Measurements from ENCODE around the gene NLRP1. TPM values are rescaled to one million over a fixed set of nuclear protein-coding genes. Genes with fewer than 3 reads are reported as not detected.

Gene NLRP1
- total RNA-seq, 1 experiment from 2014 or later = not detected

GRCh38 chr17:5557485-5557884 is 26.8 kb downstream of the NLRP1 start:
- DNase-seq (ENCODE audit: low spot score) = no peak

DNA sequence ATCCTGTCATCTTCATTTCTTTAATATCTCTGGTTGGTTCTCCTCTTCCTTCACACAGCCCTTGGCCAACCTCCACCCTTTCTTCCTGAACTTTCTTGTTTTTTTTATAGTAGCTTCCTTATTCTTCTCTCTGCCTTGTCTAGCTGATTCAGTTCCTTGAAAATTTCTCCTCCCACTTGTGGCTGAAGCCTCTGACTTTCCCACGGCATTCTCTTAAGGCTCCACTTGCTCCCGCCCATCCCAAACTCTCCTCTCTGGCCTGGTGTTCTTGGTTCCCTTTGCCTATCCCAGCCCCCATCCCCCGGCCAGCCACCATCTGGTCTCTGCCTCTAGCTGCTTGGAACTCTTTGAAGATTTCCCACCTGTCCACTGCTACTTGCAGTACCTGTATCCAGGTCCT is 29.1 kb downstream of the NLRP1 start:
- DNase-seq (ENCODE audit: low spot score) = no peak

- no peak for DNase-seq (ENCODE audit: low spot score)
These were observed 30.8 kb downstream of the NLRP1 start for GRCh38 chr17:5553479-5553878.

GRCh38 chr17:5552841-5553240 is 31.5 kb downstream of the NLRP1 start:
- DNase-seq (ENCODE audit: low spot score) = no peak

DNA sequence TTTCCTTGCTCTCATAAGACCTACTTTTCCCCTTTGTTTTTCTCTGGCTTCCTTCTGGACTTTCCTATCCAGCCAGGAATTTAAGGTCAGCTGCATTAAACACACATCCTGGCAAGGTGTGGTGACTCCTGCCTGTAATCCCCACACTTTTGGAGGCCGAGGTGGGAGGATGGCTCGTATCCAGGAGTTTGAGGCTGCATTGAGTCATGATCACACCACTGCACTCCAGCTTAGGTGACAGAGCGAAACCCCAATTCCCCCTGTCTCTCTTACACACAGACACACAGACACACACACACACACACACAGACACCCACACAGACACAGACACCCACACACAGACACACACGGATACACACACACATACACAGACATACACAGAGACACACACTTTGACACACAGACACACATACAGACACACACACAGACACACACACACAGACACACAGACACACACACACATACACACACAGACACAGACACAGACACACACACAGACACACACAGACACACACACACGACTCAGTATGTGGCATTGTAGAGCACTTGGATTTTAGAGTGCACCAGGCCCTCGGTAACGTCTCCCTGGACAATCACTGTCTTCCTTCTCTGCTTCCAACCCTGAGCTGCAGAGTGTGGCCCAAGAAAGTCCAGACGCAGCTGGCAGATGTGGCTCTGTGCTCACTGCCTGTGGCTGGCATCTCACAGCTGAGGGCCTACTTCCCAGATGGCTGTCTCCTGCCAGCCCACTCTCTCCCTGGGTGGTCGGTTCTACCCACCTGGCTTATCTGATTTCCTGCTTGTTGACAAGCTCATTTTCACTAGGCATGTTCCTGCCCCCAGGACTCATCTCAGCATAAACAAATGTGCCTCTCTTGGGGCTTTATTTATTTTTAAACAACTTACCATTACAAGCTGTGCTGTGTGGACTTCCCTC is 39.0 kb downstream of the NLRP1 start:
- no peak for DNase-seq (ENCODE audit: low spot score)

DNA sequence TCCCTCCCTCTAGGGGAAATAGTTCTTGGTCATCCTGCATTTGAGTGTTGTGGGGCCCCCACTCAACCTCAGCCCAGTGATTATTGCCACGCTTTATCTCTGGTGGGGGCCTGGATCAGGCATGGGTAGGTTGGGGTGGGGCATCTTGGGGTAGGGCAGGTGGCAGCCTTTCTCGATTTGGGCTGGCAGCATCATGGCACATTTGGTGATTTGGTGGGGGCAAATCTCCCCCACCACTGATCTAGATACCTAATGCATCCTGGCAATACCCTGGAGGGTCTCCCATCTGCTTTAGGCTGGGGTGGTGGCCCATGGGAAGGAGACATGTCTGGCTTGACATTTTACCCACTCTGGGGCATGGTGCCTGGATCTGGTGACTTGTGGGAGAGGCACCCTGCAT is 40.2 kb downstream of the NLRP1 start:
- DNase-seq (ENCODE audit: low spot score) = no peak

DNA sequence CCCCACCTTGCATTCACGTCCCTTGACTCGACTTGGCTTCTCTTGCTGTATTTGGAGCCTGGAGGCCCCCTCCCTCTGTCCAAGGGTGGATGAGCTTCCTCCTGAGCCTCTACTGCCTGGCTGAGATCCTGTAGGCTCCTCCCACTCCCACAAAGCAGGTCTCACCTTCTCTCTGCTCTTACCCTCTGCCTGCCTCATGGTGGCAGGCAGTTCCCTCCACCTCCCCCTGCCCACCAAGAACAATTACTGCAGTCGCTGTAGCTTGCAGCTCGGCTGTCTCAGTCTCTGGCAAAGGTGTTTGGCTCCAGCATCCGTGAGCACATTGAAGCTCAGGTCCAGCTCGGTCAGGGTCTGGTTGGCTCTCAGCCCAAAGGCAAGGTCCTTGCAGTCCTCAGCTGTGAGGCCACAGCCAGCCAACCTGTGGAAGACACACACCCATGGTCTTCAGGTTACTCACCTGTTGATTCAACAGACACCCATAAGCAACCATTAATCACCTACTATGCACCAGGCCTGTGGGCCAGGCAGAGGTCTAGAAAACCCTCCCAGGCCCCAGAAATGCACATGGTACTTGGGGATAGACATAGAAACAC is 42.6 kb downstream of the NLRP1 start:
- no peak for DNase-seq (ENCODE audit: low spot score)

DNA sequence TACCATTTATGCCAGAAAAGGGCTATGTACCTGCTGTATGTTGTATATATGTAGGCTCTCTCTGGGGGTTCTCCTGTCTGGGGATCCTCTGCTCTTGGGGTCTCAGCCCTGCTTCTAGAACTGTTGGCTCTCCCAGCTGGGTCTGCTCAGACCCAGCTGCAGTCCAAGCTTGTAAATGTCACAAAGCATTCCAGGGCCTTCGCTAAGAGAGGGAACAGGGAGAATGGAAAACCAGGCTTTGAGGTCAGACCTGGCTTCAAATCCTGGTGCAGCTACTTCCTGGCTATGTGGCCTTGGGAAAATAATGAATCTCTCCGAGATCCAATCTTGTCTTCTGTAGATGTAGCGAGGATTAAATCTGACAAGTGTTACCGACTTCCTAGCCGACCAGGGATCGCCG is 44.0 kb downstream of the NLRP1 start:
- DNase-seq (ENCODE audit: low spot score) = no peak

- no peak for DNase-seq (ENCODE audit: low spot score)
These were observed 45.0 kb downstream of the NLRP1 start for GRCh38 chr17:5539286-5539685.

DNA sequence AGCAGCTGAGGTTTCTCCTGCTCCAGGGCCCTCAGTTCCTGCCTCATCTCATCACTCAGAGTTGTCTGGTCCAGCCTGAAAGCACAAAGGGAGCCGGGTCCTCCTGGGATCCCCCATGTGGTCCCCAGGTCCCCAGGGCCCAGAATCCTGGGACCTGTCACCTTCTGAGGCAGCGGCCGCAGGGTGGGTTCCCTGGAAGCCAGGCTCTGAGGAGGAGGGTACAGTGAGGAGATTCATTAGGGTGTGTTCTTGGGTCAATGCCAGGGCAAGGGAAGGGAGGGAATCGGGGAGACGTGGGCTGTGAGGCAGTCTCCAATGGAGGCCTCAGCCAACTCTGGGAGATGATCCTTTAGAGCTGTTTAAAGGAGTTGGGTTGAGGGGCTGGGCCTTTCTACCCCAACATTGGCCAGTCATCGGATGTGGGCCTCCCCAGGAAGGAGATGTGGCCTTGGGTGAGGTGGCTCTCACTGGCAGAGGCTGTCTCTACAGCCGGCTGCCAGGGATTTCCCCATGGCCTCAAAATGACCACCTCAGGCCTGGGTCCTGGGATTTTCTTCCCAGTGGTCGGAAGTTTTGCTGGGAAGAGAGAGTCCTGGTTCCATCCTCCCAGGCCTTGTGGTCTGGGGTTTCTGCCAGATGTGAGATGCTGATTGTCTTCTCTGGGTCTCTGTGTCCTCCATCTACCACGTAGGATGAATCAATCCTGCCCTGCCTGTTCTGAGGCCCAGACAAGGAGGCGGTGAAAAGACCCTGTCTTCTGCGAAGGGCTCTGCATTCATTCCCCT is 47.3 kb downstream of the NLRP1 start:
- DNase-seq (ENCODE audit: low spot score) = no peak

- DNase-seq (ENCODE audit: low spot score) = no peak
These were observed 48.9 kb downstream of the NLRP1 start for GRCh38 chr17:5535436-5535835.

DNA sequence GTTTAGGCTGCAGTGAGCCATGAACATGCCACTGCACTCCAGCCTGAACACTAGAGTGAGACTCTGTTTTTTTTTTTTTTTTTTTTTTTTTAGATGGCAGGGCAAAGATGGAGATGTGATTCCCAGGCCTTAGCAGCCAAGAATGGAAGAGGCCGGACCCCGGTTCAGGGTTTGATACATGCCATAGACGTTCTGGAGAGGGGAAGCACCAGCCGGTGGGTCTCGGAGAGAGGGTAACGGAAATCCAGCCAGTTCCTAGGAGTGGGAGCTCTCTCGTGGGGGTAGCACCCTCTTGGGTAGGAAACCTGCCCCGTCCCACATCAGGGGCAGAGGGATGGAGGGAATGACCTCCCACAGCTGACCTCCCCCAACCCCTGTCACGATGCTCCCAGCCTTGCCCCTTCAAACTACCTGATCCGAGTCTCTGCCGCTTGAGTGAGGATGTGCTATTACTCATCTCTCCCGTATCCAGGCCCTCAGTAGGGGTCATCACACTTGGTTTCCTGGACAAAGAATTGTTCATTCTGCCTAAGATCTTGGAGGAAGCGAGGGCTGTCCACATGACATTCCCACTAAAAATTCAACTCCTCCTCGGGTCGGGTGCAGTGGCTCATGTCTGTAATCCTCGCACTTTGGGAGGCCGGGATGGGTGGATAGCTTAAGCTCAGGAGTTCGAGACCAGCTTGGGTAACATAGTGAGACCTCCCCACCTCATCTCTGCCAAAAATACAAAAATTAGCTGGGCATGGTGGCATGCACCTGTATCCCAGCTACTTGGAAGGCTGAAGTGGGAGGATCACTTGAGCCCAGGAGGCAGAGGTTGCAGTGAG is 50.6 kb downstream of the NLRP1 start:
- no peak for DNase-seq (ENCODE audit: low spot score)

- no peak for DNase-seq (ENCODE audit: low spot score)
These were observed 51.7 kb downstream of the NLRP1 start for GRCh38 chr17:5532581-5532980.

- DNase-seq (ENCODE audit: low spot score) = no peak
These were observed 53.3 kb downstream of the NLRP1 start for GRCh38 chr17:5531085-5531418.

DNA sequence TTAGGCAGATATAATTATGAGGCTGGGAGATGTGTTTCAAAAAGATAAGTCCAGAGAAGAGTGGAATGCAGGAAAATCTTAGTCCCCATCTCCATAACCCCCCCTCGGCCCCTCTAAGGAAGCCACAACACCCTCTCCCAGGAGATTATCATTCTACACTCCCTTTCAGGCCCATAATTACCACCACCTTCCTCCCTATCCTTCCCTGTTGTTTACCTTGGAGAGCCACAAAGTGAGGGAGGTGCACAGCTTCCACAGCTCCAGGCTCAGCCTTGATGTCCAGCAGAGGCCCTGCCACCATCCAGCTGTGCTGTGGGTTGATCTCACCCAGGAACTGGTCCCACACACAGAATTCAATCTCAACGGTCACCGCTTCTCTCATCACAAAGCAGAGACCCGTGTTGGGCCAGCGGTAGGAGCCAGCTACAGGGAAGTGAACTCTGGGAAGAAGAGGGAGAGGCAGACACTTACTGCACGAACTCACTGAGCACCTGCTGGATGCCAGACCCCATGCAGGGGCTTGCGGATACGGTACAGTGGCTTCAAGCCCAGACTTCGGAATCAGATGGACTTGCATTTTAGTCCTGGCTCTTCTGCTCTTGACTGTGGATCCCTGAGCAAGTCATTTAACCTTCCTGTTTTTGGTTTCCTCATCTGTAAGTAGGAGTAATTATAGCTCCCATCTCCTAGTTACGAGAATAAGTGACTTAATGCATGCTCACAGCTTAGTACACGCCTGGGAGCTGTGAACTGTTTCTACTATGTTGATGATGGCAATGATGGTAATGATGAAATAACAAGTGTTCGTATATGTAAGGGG is 53.8 kb downstream of the NLRP1 start:
- DNase-seq (ENCODE audit: low spot score) = no peak

GRCh38 chr17:5527601-5528250 is 56.6 kb downstream of the NLRP1 start:
- no peak for DNase-seq (ENCODE audit: low spot score)

DNA sequence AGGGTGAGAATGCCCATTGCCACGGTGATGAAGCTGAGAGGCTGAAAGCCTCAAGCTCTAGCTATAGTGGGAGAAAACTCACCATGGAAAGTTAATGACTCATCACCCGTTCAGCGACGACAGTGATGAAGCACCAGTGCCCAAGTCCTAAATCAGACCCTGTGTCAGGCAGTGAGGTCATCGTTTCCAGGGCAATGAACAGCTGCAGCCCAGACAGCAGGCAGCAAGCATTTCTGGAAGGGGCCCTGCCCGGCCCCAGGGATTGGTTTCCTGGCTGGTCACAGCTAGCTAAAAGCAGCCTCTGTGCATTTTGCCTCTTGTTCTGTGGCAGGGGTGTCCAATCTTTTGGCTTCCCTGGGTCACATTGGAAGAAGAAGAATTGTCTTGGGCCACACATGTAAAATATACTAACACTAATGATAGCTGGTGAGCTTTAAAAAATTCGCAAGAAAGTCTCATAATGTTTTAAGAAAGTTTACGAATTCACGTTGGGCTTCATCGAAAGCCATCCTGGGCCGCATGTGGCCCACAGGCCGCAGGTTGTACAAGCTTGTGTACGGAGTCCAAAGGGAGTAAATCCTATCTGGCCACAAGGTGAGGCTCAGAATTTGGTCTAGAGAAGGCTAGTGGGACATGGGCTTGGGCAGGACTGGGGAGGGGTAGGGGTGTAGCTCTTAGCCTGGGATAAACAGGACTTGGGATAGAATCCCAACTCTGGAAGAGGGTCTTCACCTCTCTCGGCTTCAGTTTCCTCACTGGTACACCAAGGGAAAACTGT is 57.3 kb downstream of the NLRP1 start:
- no peak for DNase-seq (ENCODE audit: low spot score)

DNA sequence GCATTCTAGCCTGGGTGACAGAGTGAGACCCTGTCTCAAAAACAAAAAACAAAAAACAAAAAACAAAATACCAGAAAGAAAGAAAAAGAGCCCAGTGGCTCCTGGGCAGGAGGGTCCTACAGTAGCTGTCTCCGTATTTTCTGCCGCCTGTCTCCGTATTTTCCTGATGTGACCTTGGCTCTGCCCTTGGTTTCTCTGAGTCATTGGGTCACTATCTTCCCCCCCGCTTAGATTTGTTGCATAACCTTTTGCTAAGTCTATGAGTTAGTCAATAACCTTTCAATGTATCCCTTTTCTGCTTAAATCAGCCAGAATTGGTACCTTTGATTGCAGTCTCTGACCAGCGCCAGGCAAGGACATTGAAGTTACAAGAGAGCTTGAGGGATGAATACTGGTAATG is 61.1 kb downstream of the NLRP1 start:
- DNase-seq (ENCODE audit: low spot score) = no peak

GRCh38 chr17:5522476-5522875 is 61.8 kb downstream of the NLRP1 start:
- no peak for DNase-seq (ENCODE audit: low spot score)

Data from HT-29 (cell line).